AG10803 (cell line): ENCODE data around the gene ZNF511.
A peak's percentile ranks its signal among the peaks of the same experiment; 100 is the strongest.

Source experiments
- DNase-seq: peaks from one replicate; pipeline ENCODE4 v3.0.0; 2010; ENCODE audit warnings: low read depth
- H3K4me3 ChIP-seq: 2 replicates; pipeline ENCODE4 v1.5.1; 2011; ENCODE audit warnings: mild to moderate bottlenecking, low read length, control low read depth
- TF ChIP-seq, protein P1 (sequence below): conservative IDR thresholded peaks from 2 replicates; pipeline ENCODE4 v1.5.1; 2011; ENCODE audit warnings: mild to moderate bottlenecking, low read length, control low read depth, inconsistent platforms

The ZNF511 gene

DNA sequence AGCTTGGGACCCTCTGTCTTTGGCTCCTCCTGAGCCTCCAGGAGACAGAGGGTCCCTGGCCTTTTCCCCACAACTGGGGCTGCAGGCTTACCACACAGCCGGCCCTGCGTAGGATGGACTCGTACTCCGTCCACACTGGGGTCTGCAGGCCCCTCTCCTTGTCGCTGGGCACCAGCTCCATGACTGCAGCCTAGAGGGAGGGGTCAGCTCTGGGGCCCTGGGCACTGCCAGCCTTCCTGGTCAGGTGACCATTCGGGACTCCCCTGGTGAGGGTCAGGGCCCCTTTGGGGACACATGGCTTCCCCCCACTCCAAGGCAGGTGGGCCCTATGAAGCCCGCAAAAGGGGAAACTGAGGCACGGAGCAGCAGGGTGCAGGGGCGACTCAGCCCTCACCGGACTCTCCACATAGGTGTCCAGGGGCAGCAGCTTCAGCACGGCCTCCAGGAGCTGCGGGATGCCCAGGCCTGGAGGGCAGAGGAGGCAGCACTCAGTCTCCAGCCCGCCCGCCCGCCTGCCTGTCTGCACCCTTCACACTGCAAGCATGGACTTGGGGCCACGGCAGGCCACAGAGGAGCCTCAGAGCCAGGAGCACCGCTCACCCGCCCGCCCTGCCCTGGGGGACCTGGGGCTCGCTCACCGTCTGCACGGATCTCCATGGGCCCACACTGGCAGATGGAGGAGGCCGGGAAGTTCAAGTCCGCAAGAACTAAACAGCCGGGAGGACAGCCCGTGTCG, 48.0 kb downstream of the ZNF511 start:
- peak overlapping the region; percentile 58 for H3K4me3 ChIP-seq
- DNase-seq, result no peak
- TF ChIP-seq, protein P1, sequence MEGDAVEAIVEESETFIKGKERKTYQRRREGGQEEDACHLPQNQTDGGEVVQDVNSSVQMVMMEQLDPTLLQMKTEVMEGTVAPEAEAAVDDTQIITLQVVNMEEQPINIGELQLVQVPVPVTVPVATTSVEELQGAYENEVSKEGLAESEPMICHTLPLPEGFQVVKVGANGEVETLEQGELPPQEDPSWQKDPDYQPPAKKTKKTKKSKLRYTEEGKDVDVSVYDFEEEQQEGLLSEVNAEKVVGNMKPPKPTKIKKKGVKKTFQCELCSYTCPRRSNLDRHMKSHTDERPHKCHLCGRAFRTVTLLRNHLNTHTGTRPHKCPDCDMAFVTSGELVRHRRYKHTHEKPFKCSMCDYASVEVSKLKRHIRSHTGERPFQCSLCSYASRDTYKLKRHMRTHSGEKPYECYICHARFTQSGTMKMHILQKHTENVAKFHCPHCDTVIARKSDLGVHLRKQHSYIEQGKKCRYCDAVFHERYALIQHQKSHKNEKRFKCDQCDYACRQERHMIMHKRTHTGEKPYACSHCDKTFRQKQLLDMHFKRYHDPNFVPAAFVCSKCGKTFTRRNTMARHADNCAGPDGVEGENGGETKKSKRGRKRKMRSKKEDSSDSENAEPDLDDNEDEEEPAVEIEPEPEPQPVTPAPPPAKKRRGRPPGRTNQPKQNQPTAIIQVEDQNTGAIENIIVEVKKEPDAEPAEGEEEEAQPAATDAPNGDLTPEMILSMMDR, result no peak

DNA sequence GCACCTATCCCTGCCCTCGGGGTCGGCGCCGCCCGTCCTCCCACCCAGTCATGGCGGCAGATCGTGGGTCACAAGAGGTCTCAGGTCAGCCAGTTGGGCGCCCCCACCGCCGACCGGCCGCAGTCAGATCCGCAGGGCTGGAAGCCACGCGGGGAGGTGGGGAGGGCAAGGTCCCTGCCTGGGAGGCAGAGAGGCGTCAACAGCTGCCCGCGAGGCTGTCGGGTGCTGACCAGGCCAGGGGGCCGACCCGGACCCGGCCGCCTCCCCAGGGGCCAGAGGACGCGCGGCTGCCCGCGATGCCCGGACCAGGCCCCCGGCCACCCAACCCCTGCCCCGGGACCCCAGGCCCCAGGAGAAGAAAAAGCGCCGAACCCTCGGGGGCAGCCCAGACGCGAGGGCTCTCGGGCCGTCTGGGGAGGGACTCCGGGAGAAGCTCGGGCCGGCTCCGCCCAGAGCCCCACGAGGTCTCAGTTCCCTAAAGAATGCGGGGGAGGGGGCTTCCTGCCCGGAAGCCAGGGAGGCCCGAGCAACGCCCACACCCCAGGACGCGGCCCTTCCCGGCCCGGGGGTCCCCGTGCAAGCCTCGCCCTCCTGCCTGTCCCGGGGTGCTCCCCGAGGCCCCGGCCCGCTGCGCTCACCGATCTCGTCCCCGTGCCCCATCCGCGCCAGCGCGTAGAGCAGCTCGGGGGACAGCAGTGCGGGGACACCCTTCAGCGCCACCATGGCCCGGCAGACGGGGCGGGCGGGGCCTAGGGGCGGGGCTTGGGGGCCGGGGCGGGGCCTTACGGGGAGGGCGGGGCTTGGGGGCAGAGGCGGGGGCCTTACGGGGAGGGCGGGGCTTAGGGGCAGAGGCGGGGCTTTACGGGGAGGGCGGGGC, 48.8 kb downstream of the ZNF511 start, which contains the start of gene FUOM:
Gene FUOM, minus strand, starts transcription at position 735 of the 877 bp plus-strand sequence. Its CDS starts 12 bp downstream, at position 723.
- TF ChIP-seq, protein P1, result no peak
- peak; percentile 15 for DNase-seq

DNA sequence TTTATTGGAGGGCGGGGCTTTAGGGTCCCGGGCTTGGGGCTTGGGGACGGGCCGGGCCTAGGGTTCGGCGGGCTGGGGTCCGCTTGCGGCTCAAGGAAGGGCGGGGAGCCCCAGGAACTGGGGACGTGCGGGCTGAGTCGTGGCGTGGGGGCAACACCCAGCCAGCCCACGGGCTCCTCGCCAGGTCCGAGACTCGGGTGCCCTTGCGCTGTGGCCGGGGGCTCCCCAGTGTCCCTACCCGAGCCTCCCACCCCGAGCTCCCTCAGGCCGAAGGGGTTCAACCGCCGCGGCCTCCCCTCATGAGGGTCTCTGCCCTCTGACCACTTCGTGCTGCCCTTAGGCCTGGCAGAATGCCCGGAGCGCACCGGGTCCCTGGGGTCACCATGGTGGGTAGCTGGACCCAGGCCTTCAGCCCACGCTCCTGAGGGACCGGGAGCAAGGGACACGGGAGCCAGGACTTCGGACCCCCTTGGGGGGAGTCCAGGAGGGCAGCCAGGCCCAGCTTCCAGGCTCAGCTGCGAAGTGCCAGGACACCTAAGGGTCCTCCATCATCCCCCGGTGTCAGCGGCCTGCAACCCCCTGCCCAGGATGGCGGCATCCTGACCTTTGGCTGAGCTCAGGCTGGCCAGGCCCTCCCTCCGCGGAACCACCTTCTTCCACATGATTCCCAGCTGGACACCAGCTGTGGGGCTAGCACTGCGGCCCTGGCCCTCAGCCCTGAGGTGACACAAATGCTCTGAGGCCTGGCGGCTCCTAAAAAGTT, 49.6 kb downstream of the ZNF511 start:
- DNase-seq, result peak; percentile 43
- no peak overlapping the region for H3K4me3 ChIP-seq
- TF ChIP-seq, protein P1, result no peak

More for the DNA sequence above, 48.8 kb downstream of the ZNF511 start, which contains the start of gene FUOM:
- peak within 1 kb of the TSS; percentile 58 for H3K4me3 ChIP-seq

DNA sequence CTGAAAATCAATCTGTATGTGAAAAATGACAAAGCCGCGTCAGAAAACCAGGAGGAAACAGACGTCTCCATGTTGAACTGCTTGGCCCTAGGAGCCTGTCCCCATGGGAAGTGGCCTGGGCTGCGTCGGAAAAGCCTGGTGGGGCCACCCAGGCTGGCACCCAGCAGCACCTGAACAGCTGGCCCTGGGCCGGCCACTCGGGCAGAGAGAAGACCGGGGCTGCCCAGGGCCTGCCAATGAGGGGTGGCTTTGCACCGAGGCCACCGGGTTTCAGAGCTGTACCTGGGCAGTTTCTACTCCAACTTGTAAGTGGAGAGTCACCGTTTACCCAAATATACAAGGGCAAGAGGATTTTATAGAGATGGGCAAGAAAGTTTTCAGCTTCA, 50.2 kb downstream of the ZNF511 start:
- DNase-seq, result no peak
- TF ChIP-seq, protein P1, result no peak
- H3K4me3 ChIP-seq, result no peak overlapping the region

DNA sequence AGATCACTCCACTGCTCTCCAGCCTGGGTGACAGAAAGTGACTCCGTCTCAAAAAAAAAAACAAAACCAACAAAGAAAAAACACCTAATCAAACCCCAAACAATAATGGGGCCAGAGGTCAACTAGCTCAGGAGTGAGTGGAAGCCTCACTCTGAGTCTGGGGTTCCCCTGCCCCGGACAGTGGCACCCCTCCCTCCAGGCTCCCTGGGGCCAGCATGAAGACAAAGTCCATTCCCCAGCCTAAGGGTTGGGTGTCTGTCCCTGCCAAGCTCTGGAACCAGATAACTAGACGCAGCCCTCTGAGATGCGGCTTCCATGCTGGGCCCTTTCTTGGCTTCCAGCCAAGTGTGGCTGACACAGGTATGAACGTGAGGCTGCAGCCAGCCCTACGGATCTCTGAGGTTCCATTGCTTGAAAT, 50.8 kb downstream of the ZNF511 start:
- no peak overlapping the region for H3K4me3 ChIP-seq
- TF ChIP-seq, protein P1, result no peak
- DNase-seq, result no peak

DNA sequence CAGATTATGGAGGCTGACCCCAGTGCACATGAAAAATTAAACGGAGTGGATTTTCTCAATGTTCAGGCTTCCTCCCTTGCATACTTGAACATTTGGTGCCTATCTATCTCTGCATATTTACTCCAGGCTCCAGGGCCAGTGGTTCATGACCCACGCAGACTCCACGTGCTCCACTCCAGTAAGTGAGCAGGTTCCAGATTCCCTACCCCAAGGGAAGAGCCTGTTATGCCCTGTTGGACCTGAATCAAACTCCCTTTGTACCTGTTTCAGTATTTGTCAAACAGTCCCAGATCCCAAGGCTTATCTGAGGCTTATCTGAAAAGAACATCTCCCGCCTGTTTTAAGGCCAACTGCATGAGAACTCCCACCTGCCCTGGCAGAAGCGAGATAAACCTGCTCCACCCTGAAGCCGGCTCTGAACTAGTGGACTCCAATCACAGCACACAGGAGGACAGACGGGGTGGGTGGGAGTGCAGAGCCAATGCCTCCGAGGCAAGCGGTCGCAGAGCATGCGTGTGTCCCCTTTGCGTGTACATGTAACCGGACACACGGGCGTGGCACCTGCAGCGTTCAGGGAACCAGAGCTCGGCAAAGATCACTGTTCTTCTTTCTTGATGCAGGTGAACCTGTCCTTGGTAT, 51.4 kb downstream of the ZNF511 start:
- no peak overlapping the region for H3K4me3 ChIP-seq
- no peak for DNase-seq
- TF ChIP-seq, protein P1, result no peak
